ENCODE data around the gene DHCR7. TPM values are rescaled to one million over a fixed set of nuclear protein-coding genes. Genes with fewer than 3 reads are reported as not detected.

DHCR7 gene
- total and polyA plus RNA-seq, 2 experiments from 2014 or later: 140 to 303 TPM

DNA sequence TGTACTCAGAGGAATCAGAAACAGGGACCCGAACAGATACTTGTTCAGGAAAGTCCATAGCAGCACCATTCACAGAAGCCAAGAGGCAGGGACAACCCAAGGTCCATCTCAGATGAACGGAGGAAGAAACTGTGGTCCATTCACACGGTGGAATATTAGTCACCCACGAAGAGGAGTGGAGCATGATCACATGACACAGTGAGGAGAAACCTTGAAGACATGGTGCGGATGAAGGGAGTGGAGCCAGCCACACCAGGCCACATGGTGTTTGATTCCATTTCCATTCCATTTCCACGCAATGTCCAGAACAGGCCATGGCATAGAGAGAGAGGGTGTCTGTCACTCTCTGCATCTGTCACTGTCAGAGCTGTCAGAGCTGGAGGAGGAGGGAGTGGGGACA is 35.5 kb upstream of the DHCR7 start:
- Histone ChIP-seq H3K36me3 (replicated peaks; ENCODE audit: insufficient read depth, low read depth) (no peaks in the 10 kb centered on the region), H3K4me3 (no peak overlapping the region), H3K27ac (no peak overlapping the region), H3K9me2 (replicated peaks; ENCODE audit: insufficient read depth) (no peaks in the 10 kb centered on the region), H3K27me3 (no peaks in the 10 kb centered on the region), H2AFZ (no peak overlapping the region), H3K79me2 (no peaks in the 10 kb centered on the region), H4K20me1 (ENCODE audit: insufficient read depth, poor library complexity, severe bottlenecking) (no peaks in the 10 kb centered on the region), H3K4me2 (no peak overlapping the region), H3K4me1 (ENCODE audit: insufficient read depth) (peaks cover 9% of the 10 kb centered on the region), H3K9me3 (ENCODE audit: low read depth) (no peaks in the 10 kb centered on the region)
- 95% methylated on average over 6 of the region's 6 CpGs for WGBS (ENCODE audit: low lambda C conversion rate, missing lambda C conversion rate)
- TF ChIP-seq, protein P1, sequence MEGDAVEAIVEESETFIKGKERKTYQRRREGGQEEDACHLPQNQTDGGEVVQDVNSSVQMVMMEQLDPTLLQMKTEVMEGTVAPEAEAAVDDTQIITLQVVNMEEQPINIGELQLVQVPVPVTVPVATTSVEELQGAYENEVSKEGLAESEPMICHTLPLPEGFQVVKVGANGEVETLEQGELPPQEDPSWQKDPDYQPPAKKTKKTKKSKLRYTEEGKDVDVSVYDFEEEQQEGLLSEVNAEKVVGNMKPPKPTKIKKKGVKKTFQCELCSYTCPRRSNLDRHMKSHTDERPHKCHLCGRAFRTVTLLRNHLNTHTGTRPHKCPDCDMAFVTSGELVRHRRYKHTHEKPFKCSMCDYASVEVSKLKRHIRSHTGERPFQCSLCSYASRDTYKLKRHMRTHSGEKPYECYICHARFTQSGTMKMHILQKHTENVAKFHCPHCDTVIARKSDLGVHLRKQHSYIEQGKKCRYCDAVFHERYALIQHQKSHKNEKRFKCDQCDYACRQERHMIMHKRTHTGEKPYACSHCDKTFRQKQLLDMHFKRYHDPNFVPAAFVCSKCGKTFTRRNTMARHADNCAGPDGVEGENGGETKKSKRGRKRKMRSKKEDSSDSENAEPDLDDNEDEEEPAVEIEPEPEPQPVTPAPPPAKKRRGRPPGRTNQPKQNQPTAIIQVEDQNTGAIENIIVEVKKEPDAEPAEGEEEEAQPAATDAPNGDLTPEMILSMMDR (IDR thresholded peaks at IDR 0.05; ENCODE audit: poor library complexity): no peak
- DNase-seq (ENCODE audit: low spot score): no peak

DNA sequence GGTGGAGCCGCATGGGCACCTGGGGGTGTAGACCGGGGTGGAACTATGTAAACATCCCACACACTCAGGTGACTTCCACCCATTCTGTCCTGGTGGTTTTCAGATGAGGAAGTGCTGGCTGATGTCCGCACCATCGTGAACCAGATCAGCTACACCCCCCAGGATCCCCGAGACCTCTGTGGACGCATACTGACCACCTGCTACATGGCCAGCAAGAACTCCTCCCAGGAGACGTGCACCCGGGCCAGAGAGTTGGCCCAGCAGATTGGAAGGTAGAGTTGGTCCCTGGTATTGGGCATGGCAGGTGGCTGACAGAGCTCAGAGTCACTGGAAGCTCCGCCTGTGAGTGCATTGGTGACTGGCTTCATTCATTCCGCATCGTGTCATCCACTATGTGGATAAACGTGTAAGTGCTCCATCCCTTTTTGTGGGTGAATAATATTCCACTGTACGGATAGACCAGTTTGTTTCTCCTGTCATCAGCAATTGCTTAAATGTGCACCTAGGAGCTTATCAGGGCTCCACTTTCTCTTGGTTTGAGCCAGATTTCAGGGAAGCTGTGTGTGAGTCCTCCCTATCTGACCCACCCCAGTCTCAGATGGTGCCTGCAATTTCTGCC is 34.7 kb upstream of the DHCR7 start:
- Histone ChIP-seq H3K27ac (no peak overlapping the region), H3K27me3 (no peaks in the 10 kb centered on the region), H3K4me3 (no peak overlapping the region), H3K4me2 (no peak overlapping the region), H3K9me3 (ENCODE audit: low read depth) (no peaks in the 10 kb centered on the region), H3K79me2 (no peaks in the 10 kb centered on the region), H3K4me1 (ENCODE audit: insufficient read depth) (peaks cover 4% of the 10 kb centered on the region), H2AFZ (no peak overlapping the region), H4K20me1 (ENCODE audit: insufficient read depth, poor library complexity, severe bottlenecking) (no peaks in the 10 kb centered on the region), H3K36me3 (replicated peaks; ENCODE audit: insufficient read depth, low read depth) (no peaks in the 10 kb centered on the region), H3K9me2 (replicated peaks; ENCODE audit: insufficient read depth) (no peaks in the 10 kb centered on the region)
- no peak for DNase-seq (ENCODE audit: low spot score)
- TF ChIP-seq EZH2 (IDR thresholded peaks at IDR 0.05; ENCODE audit: borderline replicate concordance) (no peak), EZH2phosphoT487 (IDR thresholded peaks at IDR 0.05; ENCODE audit: low read depth, severe bottlenecking, unreplicated experiment) (no peak)
- TF ChIP-seq, protein P1 (IDR thresholded peaks at IDR 0.05; ENCODE audit: poor library complexity): no peak
- WGBS (ENCODE audit: low lambda C conversion rate, missing lambda C conversion rate): 96% methylated on average over 11 of the region's 13 CpGs

DNA sequence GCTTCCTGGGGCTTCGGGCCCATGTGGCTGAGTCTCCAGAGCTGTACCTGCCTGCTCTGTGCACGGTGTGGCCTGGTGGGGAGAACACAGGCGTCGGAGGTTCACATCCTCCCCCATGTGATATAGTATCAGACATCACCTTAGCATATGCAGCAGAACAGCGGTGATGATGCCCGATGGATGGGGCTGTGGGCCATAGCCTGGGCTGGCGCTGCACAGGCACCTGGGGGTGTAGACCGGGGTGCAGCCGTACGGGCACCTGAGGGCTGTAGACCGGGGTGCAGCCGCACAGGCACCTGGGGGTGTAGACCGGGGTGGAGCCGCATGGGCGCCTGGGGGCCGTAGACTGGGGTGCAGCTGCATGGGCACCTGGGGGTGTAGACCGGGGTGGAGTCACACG is 34.0 kb upstream of the DHCR7 start:
- no peak overlapping the region for H3K4me3 ChIP-seq
- H4K20me1 ChIP-seq (ENCODE audit: insufficient read depth, poor library complexity, severe bottlenecking): no peaks in the 10 kb centered on the region
- no peak overlapping the region for H2AFZ ChIP-seq
- no peak overlapping the region for H3K27ac ChIP-seq
- DNase-seq (ENCODE audit: low spot score): no peak
- H3K27me3 ChIP-seq: no peaks in the 10 kb centered on the region
- 95% methylated on average over 16 of the region's 18 CpGs for WGBS (ENCODE audit: low lambda C conversion rate, missing lambda C conversion rate)
- no peaks in the 10 kb centered on the region for H3K9me2 ChIP-seq (replicated peaks; ENCODE audit: insufficient read depth)
- no peak overlapping the region for H3K4me2 ChIP-seq
- peaks cover 4% of the 10 kb centered on the region for H3K4me1 ChIP-seq (ENCODE audit: insufficient read depth)
- no peaks in the 10 kb centered on the region for H3K9me3 ChIP-seq (ENCODE audit: low read depth)
- no peaks in the 10 kb centered on the region for H3K79me2 ChIP-seq
- TF ChIP-seq, protein P1 (IDR thresholded peaks at IDR 0.05; ENCODE audit: poor library complexity): no peak
- TF ChIP-seq EZH2 (IDR thresholded peaks at IDR 0.05; ENCODE audit: borderline replicate concordance) (no peak), EZH2phosphoT487 (IDR thresholded peaks at IDR 0.05; ENCODE audit: low read depth, severe bottlenecking, unreplicated experiment) (no peak)
- no peaks in the 10 kb centered on the region for H3K36me3 ChIP-seq (replicated peaks; ENCODE audit: insufficient read depth, low read depth)

Measured in hepatocyte (in vitro differentiated cells).